Testis (tissue), 3 donors: ENCODE results near the gene NFE2L3. TPM values are rescaled to one million over a fixed set of nuclear protein-coding genes. Genes with fewer than 3 reads are reported as not detected.
"Not testable (repeated sequence)": the region's sequence is repeated elsewhere in the genome, so short reads cannot be mapped to it uniquely, and the experiment has no call there.

Experiments used
- DNase-seq: peaks from one replicate; pipeline ENCODE4 v3.0.0-alpha.2; 2019
- H3K27ac ChIP-seq, 2 donors: fragments of 200-600 bp; sonication (generic); one replicate each; pipeline ENCODE4 v1.5.1; 2019
- H3K27me3 ChIP-seq: fragments of 200-600 bp; sonication (generic); one replicate; pipeline ENCODE4 v1.5.1; 2019
- H3K36me3 ChIP-seq: fragments of 200-600 bp; sonication (generic); one replicate; pipeline ENCODE4 v1.5.1; 2017; ENCODE audit warnings: low read depth; ENCODE audit errors: missing control alignments
- H3K4me1 ChIP-seq: fragments of 200-600 bp; sonication (generic); one replicate; pipeline ENCODE4 v1.5.1; 2019
- H3K4me3 ChIP-seq, 2 donors: fragments of 200-600 bp; sonication (generic); one replicate each; pipeline ENCODE4 v1.5.1; 2017 to 2019
- H3K9me3 ChIP-seq: fragments of 200-600 bp; sonication (generic); one replicate; pipeline ENCODE4 v1.5.1; 2017
- POLR2A ChIP-seq: fragments of 450-650 bp; IDR thresholded peaks from one replicate; pipeline ENCODE4 v1.6.1; 2017; ENCODE audit warnings: antibody characterized with exemption, mild to moderate bottlenecking, moderate library complexity
- WGBS, 2 donors: methylation state at CpG; one replicate each; pipeline ENCODE4 v1.1.5; 2018; 5-methylcytosine and 5-hydroxymethylcytosine counted together
- intact Hi-C: fragments of 100-400 bp; cut with DNase I; formaldehyde crosslinking; loops from one replicate; pipeline ENCODE4 v1.15.1; 2023; ENCODE audit warnings: low total_unique reads
- polyA plus RNA-seq: library from polyadenylated mRNA; stranded (reverse); fragments of 350-450 nt; fragmentation: Illumina TruSeq; extraction: RNeasy Lipid Tissue Mini Kit (QIAGEN cat#74804); gene quantifications from one replicate; pipeline ENCODE4 v1.2.3, GENCODE V29; 2014; ENCODE audit warnings: low read depth, low replicate concordance; ENCODE audit not compliant: insufficient read depth
- total RNA-seq, 2 donors: library from RNA; depleted of rRNA; stranded (reverse); fragments of >200 nt; gene quantifications; one replicate each; pipeline ENCODE4 v1.2.3, GENCODE V29; 2016
- TF ChIP-seq, protein P1 (sequence below), 3 experiments: fragments of 450-650 bp in 2 of 3; fragments of 200-600 bp in 1 of 3; sonication (generic) in 1 of 3; IDR thresholded peaks; one replicate each; pipeline ENCODE4 v1.5.1; 2016 to 2019; ENCODE audit warnings: antibody characterized with exemption in 3 of 3, mild to moderate bottlenecking in 2 of 3, moderate library complexity in 1 of 3

The NFE2L3 gene
- total and polyA plus RNA-seq, 3 donors from 2014 or later = 3.3 to 4.2 (median 4.2) TPM

DNA sequence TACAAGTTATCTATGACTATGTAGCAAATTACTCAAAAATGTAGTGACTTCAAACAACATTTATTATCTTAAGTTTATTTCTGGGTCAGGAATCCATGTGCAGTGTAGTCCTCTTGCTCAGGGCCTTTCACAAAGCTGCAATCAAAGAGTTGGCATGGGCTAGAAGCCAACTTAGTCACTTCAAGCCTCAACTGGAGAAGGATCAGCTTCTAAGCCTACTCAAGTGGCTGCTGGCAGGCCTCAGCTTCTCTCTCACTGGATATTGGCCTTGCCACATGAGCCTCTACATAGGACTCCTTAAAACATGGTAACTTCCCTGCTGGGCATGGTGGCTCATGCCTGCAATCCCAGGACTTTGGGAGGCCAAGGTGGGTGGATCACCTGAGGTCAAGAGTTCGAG lies 5.0 kb upstream of the NFE2L3 start:
- 71 to 100% methylated on average over 1 of the region's 1 CpG for WGBS, 2 donors
- Histone ChIP-seq H3K36me3 (no peaks in the 10 kb centered on the region), H3K27ac (no peak overlapping the region), H3K4me3 (no peak overlapping the region), H3K9me3 (no peaks in the 10 kb centered on the region), H3K27me3 (no peaks in the 10 kb centered on the region), H3K4me1 (no peaks in the 10 kb centered on the region)
- no peak for DNase-seq
- no peak for TF ChIP-seq POLR2A
- TF ChIP-seq, protein P1, sequence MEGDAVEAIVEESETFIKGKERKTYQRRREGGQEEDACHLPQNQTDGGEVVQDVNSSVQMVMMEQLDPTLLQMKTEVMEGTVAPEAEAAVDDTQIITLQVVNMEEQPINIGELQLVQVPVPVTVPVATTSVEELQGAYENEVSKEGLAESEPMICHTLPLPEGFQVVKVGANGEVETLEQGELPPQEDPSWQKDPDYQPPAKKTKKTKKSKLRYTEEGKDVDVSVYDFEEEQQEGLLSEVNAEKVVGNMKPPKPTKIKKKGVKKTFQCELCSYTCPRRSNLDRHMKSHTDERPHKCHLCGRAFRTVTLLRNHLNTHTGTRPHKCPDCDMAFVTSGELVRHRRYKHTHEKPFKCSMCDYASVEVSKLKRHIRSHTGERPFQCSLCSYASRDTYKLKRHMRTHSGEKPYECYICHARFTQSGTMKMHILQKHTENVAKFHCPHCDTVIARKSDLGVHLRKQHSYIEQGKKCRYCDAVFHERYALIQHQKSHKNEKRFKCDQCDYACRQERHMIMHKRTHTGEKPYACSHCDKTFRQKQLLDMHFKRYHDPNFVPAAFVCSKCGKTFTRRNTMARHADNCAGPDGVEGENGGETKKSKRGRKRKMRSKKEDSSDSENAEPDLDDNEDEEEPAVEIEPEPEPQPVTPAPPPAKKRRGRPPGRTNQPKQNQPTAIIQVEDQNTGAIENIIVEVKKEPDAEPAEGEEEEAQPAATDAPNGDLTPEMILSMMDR (IDR thresholded peaks at IDR 0.05) = no peak
- intact Hi-C loops = no loop called here

DNA sequence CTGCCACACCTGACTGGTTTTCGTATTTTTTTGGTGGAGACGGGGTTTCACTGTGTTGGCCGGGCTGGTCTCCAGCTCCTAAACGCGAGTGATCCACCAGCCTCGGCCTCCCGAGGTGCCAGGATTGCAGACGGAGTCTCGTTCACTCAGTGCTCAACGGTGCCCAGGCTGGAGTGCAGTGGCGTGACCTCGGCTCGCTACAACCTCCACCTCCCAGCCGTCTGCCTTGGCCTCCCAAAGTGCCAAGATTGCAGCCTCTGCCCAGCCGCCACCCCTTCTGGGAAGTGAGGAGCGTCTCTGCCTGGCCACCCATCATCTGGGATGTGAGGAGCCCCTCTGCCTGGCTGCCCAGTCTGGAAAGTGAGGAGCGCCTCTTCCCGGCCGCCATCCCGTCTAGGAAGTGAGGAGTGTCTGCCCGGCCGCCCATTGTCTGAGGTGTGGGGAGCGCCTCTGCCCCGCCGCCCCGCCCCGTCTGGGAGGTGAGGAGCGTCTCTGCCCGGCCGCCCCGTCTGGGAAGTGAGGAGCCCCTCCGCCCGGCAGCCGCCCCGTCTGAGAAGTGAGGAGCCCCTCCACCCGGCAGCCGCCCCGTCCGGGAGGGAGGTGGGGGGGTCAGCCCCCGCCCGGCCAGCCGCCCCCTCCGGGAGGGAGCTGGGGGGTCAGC lies 4.2 kb upstream of the NFE2L3 start:
- H3K36me3 ChIP-seq, intact Hi-C loops: not testable (repeated sequence)
- 79 to 84% methylated on average over 13 to 39 of the region's 43 CpGs for WGBS, 2 donors

DNA sequence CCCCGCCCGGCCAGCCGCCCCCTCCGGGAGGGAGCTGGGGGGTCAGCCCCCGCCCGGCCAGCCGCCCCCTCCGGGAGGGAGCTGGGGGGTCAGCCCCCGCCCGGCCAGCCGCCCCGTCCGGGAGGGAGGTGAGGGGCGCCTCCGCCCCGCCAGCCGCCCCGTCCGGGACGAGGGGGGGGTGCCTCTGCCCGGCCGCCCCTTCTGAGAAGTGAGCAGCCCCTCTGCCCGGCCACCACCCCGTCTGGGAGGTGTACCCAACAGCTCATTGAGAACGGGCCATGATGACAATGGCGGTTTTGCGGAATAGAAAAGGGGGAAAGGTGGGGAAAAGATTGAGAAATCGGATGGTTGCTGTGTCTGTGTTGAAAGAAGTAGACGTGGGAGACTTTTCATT lies 3.7 kb upstream of the NFE2L3 start:
- WGBS, 2 donors = 66 to 85% methylated on average over 16 to 27 of the region's 29 CpGs
- DNase-seq, H3K27ac ChIP-seq, H3K4me1 ChIP-seq, intact Hi-C loops, H3K4me3 ChIP-seq, H3K27me3 ChIP-seq, H3K9me3 ChIP-seq, H3K36me3 ChIP-seq: not testable (repeated sequence)

More for the DNA sequence above, 4.2 kb upstream of the NFE2L3 start:
- not testable (repeated sequence) for H3K9me3 ChIP-seq, DNase-seq, H3K27me3 ChIP-seq, H3K4me1 ChIP-seq, H3K4me3 ChIP-seq, H3K27ac ChIP-seq

DNA sequence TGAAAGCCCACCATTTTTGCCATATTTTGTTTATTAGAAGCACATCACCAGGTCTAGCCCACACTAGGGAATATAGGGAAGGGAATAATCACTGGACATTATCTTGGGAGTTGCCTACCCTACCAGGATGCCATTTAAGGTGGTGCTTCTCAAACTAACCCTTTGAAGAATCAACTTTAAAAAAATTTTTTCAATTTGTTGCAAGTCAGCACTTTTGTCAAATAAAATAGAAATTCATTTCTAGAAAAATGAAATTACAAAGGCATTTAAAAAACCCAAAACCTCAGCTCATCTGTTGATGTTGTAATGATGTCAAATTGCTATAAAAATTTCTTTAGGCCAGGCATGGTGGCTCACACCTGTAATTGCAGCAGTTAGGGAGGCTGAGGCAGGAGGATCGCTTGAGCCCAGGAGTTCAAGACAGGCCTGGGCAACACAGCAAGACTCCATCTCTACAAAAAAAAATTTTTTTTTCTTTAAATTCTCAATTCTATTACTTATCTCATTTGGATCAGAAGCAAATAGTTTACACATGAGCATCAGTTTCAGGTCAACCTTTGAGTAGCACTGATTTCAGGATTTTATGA lies 2.5 kb upstream of the NFE2L3 start:
- Histone ChIP-seq H3K27me3 (no peaks in the 10 kb centered on the region), H3K4me3 (no peak overlapping the region), H3K4me1 (no peaks in the 10 kb centered on the region), H3K27ac (no peak overlapping the region), H3K36me3 (no peaks in the 10 kb centered on the region), H3K9me3 (no peaks in the 10 kb centered on the region)
- TF ChIP-seq, protein P1 (IDR thresholded peaks at IDR 0.05) = no peak
- no peak for TF ChIP-seq POLR2A
- no peak for DNase-seq
- intact Hi-C loops = no loop called here
- 96 to 100% methylated on average over 1 of the region's 1 CpG for WGBS, 2 donors

DNA sequence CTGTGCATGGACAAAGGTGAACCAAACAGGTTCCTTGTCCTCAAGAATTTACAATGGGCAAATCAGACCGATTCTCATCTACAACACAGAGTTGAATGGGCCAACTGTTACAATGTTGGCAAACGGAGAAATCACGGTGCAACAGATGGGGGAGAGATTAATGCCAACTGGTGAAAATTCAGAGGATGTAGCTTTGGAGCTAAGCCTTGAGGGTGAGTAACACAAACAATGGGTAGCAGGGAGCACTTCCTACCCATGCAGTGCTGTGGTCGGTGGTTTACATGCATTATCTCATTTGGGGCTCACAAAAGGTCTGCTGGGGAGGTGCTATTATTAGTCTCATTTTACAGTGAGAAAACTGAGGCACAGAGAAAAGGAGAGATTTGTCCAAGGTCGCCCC lies 902 bp upstream of the NFE2L3 start:
- H3K27me3 ChIP-seq = no peaks in the 10 kb centered on the region
- 48 to 53% methylated on average over 5 of the region's 5 CpGs for WGBS, 2 donors

More for the DNA sequence above, 902 bp upstream of the NFE2L3 start:
- no peaks in the 10 kb centered on the region for H3K9me3 ChIP-seq
- no peak overlapping the region for H3K4me3 ChIP-seq
- no peak for DNase-seq
- TF ChIP-seq, protein P1 (IDR thresholded peaks at IDR 0.05) = no peak
- no peak for TF ChIP-seq POLR2A
- H3K27ac ChIP-seq = no peak overlapping the region
- H3K36me3 ChIP-seq = no peaks in the 10 kb centered on the region
- intact Hi-C loops = no loop called here
- H3K4me1 ChIP-seq = no peaks in the 10 kb centered on the region
